NCI-H748 (cell line): ENCODE measurements around the gene MAPKAP1.
"Not testable (repeated sequence)": the region's sequence is repeated elsewhere in the genome, so short reads cannot be mapped to it uniquely, and the experiment has no call there.

ENCODE experiments used
- DNase-seq: peaks from one replicate; lab custom pipeline; 2025; ENCODE audit not compliant: unreplicated experiment; lab: John Stamatoyannopoulos, UW

The MAPKAP1 gene

DNA sequence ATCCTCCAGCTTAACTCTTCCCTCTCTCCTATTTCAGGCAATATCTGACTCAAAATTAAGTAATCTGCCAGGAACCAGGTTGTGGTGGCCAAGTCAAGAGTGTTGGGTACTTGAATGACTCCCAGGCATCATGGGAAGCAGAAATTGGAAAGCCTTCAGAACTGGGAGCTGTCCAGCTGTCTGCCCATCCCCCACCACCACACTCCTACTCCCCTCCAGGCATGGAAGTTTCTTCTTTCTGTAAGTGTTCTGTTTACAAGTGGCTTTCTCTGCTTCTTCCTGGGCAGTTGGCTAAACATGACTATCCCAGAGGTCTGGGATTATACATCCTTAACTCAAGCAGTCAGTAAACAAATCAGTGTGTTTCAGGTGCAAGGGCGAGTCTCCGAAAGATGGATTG, 25.6 kb upstream of the MAPKAP1 start:
- no peak for DNase-seq

DNA sequence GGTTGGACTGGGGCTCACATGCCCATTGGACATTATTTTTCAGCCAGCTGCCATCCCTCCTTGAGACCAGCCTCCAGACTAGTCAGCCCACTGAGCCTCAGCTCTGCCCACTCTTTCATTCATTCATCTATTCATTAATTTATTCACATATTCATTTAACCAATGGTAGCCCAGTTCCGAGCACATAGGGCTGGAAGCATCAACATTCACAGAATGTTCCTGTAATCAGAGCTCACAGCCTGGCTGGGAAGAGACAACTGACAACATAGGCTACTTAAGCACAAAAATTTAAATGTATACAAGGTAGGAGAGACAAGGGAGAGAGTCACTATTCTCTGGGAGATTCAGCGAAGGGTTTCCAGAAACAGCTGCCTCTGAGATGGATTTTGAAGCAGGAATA, 23.2 kb upstream of the MAPKAP1 start:
- DNase-seq, result no peak

DNA sequence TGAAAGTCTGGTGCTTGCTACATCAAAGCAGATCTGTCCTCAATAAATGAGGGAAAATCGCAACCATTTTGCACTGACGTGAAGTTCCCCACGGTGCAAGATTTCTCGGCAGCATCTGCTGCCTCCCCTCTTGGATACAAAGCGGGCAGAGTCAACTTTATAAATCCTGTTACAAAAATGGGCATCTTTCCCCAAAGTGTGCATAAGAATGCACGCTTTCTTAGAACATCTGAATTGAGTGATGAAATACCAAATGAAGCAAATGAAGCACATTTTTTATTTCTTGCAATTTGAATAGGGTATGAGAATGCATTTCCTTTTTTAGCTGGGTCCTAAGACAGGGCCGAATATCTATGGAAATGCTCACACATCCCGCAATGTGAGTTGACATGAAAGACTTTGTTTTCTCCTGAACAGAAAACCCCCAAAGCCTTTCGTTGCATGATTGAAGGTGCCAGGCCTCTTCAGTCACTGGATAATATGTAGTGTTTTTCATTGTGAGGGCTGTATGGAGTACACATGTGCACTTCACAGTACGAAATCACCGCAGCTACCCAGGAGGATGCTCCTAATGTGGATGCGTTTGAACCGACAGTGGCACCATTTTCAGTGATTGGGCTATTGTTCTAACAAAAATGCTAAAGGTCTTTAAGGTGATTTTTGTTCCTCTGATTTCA, 19.6 kb upstream of the MAPKAP1 start:
- no peak for DNase-seq

DNA sequence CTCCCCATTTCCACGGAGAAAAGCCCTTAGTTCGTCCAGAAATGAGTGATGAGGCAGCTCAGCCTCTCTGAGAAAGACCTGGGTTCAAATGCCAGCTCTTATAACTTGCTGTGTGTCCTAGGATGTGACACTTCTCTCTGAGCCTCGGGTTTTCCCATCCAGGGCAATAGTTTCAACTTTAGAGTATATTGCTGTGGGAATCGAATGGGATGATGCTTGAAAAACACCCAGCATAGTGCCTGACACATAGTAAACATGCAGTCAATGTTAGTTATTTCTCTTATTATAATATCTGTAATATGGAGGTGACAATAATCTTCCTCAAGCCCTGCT, 430 bp upstream of the MAPKAP1 start:
- DNase-seq, result no peak

DNA sequence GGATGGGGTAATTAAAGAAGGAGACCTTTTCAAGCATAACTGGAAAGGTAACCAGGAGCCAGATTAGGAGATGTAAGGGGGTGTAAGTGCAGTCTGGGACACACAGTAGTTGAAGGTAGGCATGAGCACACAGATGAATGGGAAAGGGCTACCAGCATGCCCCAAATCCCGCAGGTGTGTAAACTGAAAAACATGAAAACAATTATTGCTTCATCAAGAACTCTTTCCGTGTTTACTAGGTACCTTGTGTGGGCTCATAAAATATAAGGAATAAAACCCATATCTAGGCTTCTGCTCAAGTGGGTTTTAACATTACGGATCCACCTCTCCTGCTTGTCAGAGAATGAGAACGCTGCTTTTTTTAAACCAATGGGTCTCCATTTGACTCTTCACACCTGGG, 1.1 kb downstream of the MAPKAP1 start:
- no peak for DNase-seq

DNA sequence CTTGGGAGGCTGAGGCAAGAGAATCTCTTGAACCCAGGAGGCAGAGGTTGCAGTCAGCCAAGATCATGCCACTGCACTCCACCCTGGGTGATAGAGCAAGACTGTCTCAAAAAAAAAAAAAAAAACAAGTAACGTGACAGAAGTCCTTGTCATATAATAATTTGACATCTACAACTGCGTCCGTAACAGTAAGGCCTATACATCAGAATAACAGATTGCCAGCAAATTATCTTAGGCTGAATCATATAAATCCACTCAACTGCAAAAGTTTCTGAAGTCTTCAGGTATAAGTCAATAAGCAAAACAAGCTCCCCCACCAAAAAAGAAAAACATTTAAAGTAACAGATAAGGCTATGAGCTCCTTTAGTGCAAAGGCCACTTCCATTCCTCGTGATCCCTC, 3.3 kb downstream of the MAPKAP1 start:
- DNase-seq, result no peak

DNA sequence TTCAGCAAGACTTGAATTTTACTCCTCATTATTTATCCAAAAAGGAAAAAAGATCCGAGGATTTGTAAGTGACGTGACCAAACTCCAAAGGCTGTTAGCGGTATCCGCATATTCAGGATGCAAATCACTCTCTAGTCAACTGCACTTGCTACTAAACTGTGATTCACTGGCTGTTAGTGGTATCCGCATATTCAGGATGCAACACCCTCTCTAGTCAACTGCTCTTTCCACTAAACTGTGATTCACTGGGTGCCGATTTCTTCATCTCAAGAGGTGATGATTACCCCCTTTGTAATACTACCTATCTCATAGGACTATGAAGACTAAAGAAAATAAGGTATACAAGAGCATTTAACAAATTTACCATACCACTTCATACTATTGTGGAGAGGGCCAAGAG, 5.7 kb downstream of the MAPKAP1 start:
- no peak for DNase-seq

DNA sequence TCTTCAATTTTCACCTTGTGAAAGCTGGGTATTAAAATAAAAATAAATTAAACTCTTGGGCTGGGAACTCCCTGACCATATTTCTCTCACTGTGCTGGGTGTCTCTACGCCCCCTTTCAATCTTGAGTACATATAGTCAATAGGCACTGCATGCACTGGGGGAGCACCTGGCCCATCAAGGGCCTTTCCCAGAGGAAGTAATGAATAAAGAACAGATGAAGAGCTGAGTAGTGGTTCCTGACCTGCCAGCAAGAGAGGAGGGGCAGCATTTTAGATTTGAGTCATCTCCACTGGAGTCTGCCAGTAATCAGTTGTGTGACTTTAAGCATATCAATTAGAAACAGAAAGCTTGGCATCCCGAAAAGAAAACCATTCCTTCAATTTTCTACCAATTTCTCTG, 6.2 kb downstream of the MAPKAP1 start:
- no peak for DNase-seq

DNA sequence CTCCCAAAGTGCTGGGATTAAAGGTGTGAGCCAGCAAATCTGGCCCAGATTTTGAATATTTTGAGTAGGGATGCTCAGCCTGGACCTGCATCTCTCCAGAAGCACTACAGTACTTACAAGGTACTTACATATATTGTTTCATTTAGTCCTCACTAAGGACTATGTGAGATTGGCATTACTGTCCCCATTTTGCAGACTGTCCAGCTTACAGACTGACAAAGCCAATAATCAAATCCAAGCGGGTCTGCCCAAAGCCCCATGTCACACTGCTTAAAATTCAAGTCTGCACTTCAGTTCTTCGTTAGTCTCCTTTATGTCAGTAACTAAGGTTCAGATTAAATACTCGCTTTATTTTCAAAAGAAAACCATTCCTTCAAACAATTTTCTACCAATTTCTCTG, 7.1 kb downstream of the MAPKAP1 start:
- no peak for DNase-seq

DNA sequence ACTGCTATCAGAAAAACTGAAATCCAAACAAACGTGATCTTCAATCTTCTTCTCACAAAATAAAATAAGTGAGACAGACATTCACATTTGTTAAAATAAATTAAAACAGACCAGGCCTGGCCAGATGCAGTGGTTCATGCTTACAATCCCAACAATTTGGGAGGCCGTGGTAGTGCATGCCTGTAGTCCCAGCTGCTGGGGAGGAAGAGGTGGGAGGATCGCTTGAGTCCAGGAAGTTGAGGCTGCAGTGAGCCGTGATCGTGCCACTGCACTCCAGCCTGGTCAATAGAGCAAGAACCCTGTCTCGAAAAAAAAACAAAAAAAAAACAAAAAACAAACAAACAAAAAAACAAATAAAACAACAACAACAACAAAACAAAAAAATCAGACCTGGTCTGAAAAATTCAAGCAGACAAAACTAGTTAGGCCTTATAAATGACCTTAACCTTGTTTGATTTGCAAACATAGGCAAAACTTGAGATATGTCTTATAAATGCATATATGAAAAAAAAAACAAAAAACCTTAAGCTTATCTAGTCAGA, 10.8 kb downstream of the MAPKAP1 start:
- no peak for DNase-seq

DNA sequence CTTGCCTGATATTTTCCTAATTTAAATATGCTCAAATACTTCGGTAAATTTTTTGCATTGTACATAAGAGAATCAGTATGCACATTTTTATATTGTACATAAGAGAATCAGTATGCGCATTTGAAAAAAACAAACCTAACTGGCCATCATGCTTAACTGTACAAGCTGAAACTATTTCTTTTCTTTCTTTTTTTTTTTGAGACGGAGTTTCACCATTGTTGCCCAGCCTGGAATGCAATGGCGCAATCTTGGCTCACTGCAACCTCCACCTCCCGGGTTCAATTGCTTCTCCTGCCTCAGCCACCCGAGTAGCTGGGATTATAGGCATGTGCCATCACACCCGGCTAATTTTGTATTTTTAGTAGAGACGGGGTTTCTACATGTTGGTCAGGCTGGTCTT, 11.5 kb downstream of the MAPKAP1 start:
- not testable (repeated sequence) for DNase-seq

DNA sequence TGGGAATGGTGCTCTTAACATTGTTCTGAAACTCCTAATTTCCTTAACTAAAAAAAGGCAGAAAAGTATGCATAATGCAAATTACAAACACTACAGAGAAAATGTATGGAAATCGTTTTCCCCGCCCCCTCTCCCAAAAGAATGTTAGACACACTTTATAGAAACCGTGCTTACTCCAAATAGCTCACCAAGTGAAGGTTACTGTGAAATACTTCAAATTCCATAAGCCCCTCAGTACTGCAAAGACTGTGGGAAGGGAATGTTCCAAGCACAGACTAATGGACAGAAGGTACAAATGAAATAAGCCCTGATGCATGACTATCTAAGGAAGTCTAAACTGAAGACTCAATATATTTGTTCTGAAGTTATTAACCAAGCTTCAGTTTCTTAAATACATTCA, 12.5 kb downstream of the MAPKAP1 start:
- DNase-seq, result no peak

DNA sequence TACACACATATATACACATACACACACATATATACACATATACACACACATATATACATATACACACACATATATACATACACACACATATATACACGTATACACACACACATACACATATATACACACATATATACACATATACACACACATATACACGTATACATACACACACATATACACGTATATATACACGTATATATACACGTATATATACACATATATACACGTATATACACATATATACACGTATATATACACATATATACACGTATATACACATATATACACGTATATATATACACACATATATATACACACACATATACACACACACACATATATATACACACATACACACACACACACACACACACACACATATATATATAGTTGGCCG, 13.5 kb downstream of the MAPKAP1 start:
- not testable (repeated sequence) for DNase-seq

DNA sequence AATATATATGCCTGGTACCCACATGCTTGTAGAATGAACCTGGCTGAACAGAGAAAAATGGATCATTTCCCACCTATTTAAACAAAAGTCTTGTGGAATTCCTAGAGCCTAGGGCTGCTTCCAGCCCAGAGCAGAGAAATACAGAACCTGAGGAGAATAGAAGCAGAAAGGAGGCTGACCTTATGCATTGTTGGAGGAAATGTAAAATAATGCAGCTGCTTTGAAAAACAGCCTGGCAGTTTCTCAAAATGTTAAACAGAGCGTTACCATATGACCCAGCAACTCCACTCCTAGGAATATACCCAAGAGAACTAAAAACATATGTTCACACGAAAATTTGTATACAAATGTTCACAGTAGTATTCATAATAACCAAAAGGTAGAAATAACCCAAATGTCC, 15.1 kb downstream of the MAPKAP1 start:
- DNase-seq, result no peak

DNA sequence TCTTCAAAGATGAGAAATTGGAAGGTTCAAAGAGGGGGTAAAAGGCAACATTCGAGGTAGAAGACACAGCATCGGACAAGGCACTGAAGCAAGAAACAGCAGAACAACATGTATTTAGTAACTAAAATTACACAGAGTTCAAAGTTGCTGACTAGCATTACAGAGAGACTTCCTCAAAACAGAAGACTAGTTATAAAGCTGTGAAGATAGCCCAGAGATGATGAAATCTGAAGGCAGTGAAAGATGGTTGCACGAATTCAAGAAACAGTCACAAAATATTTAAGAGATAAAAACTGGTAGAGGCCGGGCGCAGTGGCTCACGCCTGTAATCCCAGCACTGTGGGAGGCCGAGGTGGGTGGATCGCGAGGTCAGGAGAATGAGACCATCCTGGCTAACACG, 16.3 kb downstream of the MAPKAP1 start:
- no peak for DNase-seq

DNA sequence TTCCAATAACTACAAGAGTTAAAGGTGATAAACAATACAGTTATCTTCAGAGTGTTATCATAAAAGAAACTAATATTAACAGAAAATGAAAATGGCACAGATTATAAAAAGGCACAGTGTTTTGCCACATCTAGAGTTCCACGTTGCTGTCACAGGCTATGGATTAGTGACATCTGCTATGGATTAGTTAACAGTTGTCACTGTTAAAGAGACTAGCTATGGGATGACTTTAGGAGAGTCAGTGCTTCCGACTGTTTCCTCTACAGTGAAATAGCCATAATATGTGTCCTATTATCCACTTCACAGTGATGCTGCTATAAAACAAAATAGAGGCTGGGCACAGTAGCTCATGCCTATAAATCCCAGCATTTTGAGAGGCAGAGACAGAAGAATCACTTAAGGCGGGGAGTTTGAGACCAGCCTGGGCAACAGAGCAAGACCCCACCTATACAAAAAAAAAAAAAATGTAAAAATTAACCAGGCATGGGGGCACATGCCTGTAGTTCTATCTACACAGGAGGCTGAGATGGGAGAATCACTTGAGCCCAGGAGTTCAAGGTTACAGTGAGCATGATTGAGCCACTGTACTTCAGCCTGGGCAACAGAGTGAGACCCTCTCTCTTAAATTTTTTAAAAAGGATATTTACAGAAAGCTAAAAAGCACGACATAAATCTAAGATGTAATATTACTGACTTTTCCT, 19.7 kb downstream of the MAPKAP1 start:
- DNase-seq, result no peak

DNA sequence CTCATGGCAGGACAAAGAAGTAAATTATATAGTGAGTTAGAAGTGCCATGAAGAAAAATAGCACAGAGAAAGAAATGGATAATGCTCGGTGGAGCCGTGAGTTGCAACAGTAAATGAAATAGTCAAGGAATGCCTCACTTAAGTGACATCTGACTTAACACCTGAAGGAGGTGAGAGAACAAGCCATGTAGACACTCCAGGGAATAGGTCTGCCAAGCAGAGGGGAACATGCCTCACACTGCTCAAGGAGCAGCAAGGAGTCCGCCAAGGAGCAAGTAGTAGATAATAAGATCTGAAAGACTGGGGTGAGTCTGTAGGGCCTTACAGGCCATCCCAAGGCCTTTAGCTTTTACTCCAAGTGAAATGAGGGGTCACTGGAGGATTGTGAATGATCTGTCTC, 21.8 kb downstream of the MAPKAP1 start:
- no peak for DNase-seq

DNA sequence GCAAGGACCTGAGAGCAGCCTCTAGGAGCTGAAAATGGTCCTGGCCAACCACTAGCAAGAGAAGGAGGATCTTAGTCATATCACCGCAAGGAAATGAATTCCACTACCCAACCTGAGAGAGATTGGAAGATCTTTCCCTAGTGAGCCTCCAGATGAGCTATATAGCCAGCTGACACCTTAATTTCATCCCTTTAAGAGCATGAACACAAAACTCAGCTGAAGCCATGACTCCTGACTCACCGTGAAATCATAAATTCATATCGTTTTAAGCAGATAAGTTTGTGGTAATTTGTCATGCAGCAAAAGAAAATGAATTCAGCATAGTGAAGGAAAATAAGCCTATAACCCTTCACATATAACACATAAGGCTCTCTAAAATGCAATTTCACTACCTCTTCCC, 23.5 kb downstream of the MAPKAP1 start:
- DNase-seq, result no peak

DNA sequence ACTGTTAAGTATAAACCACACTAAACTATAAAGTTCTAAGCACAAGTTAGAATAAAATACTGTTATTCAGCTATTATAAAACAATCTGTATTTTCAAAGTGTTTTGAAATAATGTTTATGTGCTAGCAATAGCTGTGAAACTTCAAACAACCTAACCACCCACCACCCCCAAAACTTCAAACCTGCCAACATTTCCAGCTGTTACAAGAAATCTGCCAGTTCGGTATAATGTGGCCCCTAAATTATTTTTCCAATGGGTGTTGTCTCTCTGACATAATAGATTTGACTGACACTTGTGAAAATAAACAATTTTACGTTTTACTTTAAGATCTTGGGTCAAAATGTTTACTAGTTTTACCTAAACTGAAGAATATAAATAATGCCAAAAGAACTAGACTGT, 24.7 kb downstream of the MAPKAP1 start:
- DNase-seq, result no peak

DNA sequence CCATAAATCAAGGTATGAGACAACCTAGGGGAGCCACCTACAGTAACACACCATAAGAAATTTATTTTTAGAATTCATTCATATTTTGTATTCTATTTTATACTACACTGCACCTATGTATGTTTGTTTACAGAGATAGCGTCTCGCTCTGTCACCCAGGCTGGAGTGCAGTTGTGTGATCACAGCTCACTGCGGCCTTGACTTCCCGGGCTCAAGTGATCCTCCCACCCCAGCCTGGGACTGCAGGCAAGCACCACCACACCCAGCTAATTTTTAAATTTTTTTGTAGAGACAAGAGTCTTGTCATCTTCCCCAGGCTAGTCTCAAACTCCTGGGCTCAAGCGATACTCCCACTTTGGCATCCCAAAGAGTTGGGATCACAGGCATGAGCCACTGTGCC, 25.4 kb downstream of the MAPKAP1 start:
- DNase-seq, result no peak

DNA sequence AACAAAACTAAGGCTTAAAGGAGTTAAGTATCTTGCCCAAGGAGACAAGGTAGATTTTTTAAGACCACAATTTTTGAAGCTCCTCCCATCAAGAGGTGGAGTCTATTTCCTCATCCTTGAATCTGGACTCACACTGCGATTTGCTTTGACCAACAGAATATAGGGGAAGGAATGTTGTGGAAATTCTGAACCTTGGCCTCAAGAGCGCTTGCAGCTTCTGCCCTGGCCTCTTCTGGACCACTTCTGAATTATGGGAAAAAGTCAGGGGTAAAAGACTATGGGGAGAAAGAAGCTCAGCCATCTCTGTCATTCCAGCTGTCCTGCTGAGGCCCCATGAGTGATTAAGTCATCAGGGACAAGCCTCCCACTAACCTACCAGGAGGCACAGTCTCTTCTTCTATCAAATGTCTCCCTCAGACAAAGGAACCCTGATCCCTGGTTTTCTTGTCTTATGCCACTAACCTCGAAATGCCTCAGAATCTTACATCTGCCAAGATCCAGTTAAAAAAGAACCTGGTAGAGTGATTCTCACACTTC, 25.9 kb downstream of the MAPKAP1 start:
- no peak for DNase-seq

DNA sequence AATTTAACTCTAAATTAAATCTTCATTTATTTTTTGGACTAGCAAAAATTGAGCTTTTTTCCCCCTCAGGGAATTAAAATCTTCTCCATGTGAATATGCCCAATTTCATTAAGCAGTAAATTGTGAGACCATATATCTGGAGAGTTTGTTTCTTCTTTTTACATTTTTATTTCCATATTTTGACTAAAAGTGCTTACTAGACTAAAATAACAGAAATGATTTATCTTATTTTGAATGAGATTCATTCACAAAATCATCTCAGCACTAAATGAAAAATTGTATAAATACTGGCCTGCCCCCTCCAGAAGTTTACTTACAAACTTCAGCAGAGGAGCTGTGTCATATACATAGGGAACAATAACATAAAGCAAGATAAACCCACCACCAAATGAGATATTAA, 26.6 kb downstream of the MAPKAP1 start:
- no peak for DNase-seq
